Tibial artery (tissue), 4 donors: ENCODE results near the gene SIAH3.

ENCODE experiments used
- DNase-seq, 2 donors: peaks; one replicate each; pipeline ENCODE4 v3.0.0-alpha.2; 2019
- H3K27ac ChIP-seq, 2 donors: fragments of 200-600 bp; sonication (generic) in 1 of 2; 1 replicate in 1 of 2; 2 replicates in 1 of 2; pipeline ENCODE4 v1.5.1; 2018 to 2019; ENCODE audit warnings: mild to moderate bottlenecking in 1 of 2
- H3K27me3 ChIP-seq, 2 donors: fragments of 200-600 bp; sonication (generic) in 1 of 2; one replicate each; pipeline versions ENCODE4 v1.5.1 to v1.6.0; 2016 to 2019
- H3K36me3 ChIP-seq, 3 donors: fragments of 200-600 bp; sonication (generic) in 2 of 3; one replicate each; pipeline ENCODE4 v1.5.1; 2016 to 2019; ENCODE audit warnings: mild to moderate bottlenecking in 2 of 3
- H3K4me1 ChIP-seq, 4 donors: fragments of 200-600 bp; sonication (generic) in 2 of 4; 1 replicate in 3 of 4; 2 replicates in 1 of 4; pipeline ENCODE4 v1.5.1; 2016 to 2019
- H3K4me3 ChIP-seq, 2 donors: fragments of 200-600 bp; sonication (generic) in 1 of 2; 1 replicate in 1 of 2; 2 replicates in 1 of 2; pipeline ENCODE4 v1.5.1; 2018 to 2019; ENCODE audit warnings: mild to moderate bottlenecking in 2 of 2
- H3K9me3 ChIP-seq, 3 donors: fragments of 200-600 bp; sonication (generic) in 1 of 3; one replicate each; pipeline ENCODE4 v1.5.1; 2016 to 2019
- CTCF ChIP-seq, 2 experiments: fragments of 200-600 bp in 1 of 2; fragments of 450-650 bp in 1 of 2; IDR thresholded peaks; one replicate each; pipeline ENCODE4 v1.5.1; 2017 to 2019; ENCODE audit warnings: antibody characterized with exemption in 2 of 2, mild to moderate bottlenecking in 1 of 2, moderate library complexity in 1 of 2
- intact Hi-C: fragments of 100-400 bp; cut with DNase I; formaldehyde crosslinking; loops from one replicate; pipeline ENCODE4 v1.15.0; 2023; ENCODE audit warnings: low total_unique reads

SIAH3 gene

GRCh38 chr13:45851171-45851921 lies at the start of gene SIAH3:
SIAH3 (minus strand) TSS chr13:45851753; CDS start chr13:45851629, 124 bp downstream.
- Histone ChIP-seq H3K36me3 (no peaks in the 10 kb centered on the region), H3K4me3 (peak within 1 kb of the TSS in 1 of 2 donors; percentile 34), H3K4me1 (peaks cover 0 to 22% (median 17%) of the 10 kb centered on the region in 4 donors), H3K27me3 (peaks cover 0 to 65% of the 10 kb centered on the region in 2 donors), H3K27ac (no peak within 1 kb of the TSS), H3K9me3 (peaks cover 0 to 9% (median 0%) of the 10 kb centered on the region in 3 donors)
- no peak for TF ChIP-seq CTCF (IDR thresholded peaks at IDR 0.05)
- intact Hi-C loops, result no loop called here
- no peak for DNase-seq

GRCh38 chr13:45899406-45899805 lies 47.9 kb upstream of the SIAH3 start:
- H3K36me3 ChIP-seq, result no peaks in the 10 kb centered on the region
- H3K27ac ChIP-seq, result no peak overlapping the region
- H3K9me3 ChIP-seq, result no peaks in the 10 kb centered on the region
- no peak for DNase-seq
- no peaks in the 10 kb centered on the region for H3K4me1 ChIP-seq
- no peak for TF ChIP-seq CTCF (IDR thresholded peaks at IDR 0.05)
- H3K27me3 ChIP-seq, result peaks cover 0 to 3% of the 10 kb centered on the region in 2 donors
- intact Hi-C loops, result no loop called here
- no peak overlapping the region for H3K4me3 ChIP-seq

GRCh38 chr13:45897562-45897961 lies 46.0 kb upstream of the SIAH3 start:
- Histone ChIP-seq H3K27me3 (peaks cover 0 to 3% of the 10 kb centered on the region in 2 donors), H3K4me1 (no peaks in the 10 kb centered on the region), H3K4me3 (no peak overlapping the region), H3K27ac (no peak overlapping the region), H3K36me3 (no peaks in the 10 kb centered on the region), H3K9me3 (no peaks in the 10 kb centered on the region)
- no peak for DNase-seq
- intact Hi-C loops, result no loop called here
- TF ChIP-seq CTCF (IDR thresholded peaks at IDR 0.05), result no peak

- H3K27me3 ChIP-seq, result peaks cover 0 to 3% of the 10 kb centered on the region in 2 donors
- H3K36me3 ChIP-seq, result no peaks in the 10 kb centered on the region
- H3K9me3 ChIP-seq, result no peaks in the 10 kb centered on the region
- no peak for TF ChIP-seq CTCF (IDR thresholded peaks at IDR 0.05)
- H3K4me3 ChIP-seq, result no peak overlapping the region
- H3K27ac ChIP-seq, result no peak overlapping the region
- DNase-seq, result no peak
- H3K4me1 ChIP-seq, result no peaks in the 10 kb centered on the region
- intact Hi-C loops, result no loop called here
Observed at GRCh38 chr13:45896285-45896684, 44.7 kb upstream of the SIAH3 start.

GRCh38 chr13:45895881-45896280 lies 44.3 kb upstream of the SIAH3 start:
- Histone ChIP-seq H3K4me3 (no peak overlapping the region), H3K27ac (no peak overlapping the region), H3K36me3 (no peaks in the 10 kb centered on the region), H3K27me3 (peaks cover 0 to 3% of the 10 kb centered on the region in 2 donors), H3K4me1 (no peaks in the 10 kb centered on the region), H3K9me3 (no peaks in the 10 kb centered on the region)
- intact Hi-C loops, result no loop called here
- no peak for TF ChIP-seq CTCF (IDR thresholded peaks at IDR 0.05)
- no peak for DNase-seq
